Spinal cord (tissue), 10 donors: ENCODE measurements around the gene TOP3B. TPM values are rescaled to one million over a fixed set of nuclear protein-coding genes. Genes with fewer than 3 reads are reported as not detected.

Experiments
- DNase-seq, 6 donors: peaks; one replicate each; pipeline versions ENCODE4 v3.0.0 to v3.0.0-alpha.2; 2013 to 2015; ENCODE audit warnings: low spot score in 6 of 6, low read depth in 4 of 6
- H3K27ac ChIP-seq: one replicate; pipeline ENCODE4 v1.5.1; 2013; ENCODE audit warnings: low read depth, low read length, control low read depth
- H3K27me3 ChIP-seq: one replicate; pipeline ENCODE4 v1.6.1; 2013; ENCODE audit warnings: low read length; ENCODE audit not compliant: control insufficient read depth, insufficient read depth
- H3K36me3 ChIP-seq: one replicate; pipeline ENCODE4 v1.6.1; 2013; ENCODE audit warnings: low read length; ENCODE audit not compliant: control insufficient read depth, insufficient read depth
- H3K4me1 ChIP-seq: one replicate; pipeline ENCODE4 v1.6.1; 2013; ENCODE audit warnings: low read length; ENCODE audit not compliant: control insufficient read depth, insufficient read depth
- H3K4me3 ChIP-seq: one replicate; pipeline ENCODE4 v1.5.1; 2013; ENCODE audit warnings: low read depth, low read length, control low read depth
- H3K9me3 ChIP-seq: one replicate; pipeline ENCODE4 v1.6.1; 2013; ENCODE audit warnings: low read length; ENCODE audit not compliant: control insufficient read depth, insufficient read depth
- WGBS: methylation state at CpG from one replicate; pipeline ENCODE4 v1.1.5; 2013; ENCODE audit warnings: missing lambda C conversion rate; ENCODE audit not compliant: insufficient coverage; 5-methylcytosine and 5-hydroxymethylcytosine counted together
- polyA plus RNA-seq, 2 donors: library from polyadenylated mRNA; unstranded; fragments of 120-200 nt; gene quantifications; one replicate each; pipeline ENCODE4 v1.2.1, GENCODE V29; 2013; ENCODE audit not compliant: insufficient read length in 2 of 2
- total RNA-seq, 2 donors: library from RNA; depleted of rRNA in 1 of 2; stranded (reverse); fragments of 120-200 nt in 1 of 2; fragments of >200 nt in 1 of 2; gene quantifications; one replicate each; pipeline versions ENCODE4 v1.2.3 to v1.2.4, GENCODE V29; 2013 to 2014
- donor health status: healthy.

TOP3B gene
- total and polyA plus RNA-seq, 4 donors, result 11.5 to 25.8 (median 21.8) TPM

GRCh38 chr22:21947040-21948014, 35.3 kb downstream of the TOP3B start:
- H3K4me1 ChIP-seq, result peaks cover 77% of the 10 kb centered on the region
- WGBS, result 70% methylated on average over 8 of the region's 16 CpGs
- DNase-seq, result peak in 2 of 6 donors; percentile 36 to 59

GRCh38 chr22:21946262-21946925, 36.2 kb downstream of the TOP3B start:
- WGBS, result 89% methylated on average over 12 of the region's 12 CpGs
- H3K4me3 ChIP-seq, result no peak overlapping the region
- no peak for DNase-seq
- H3K36me3 ChIP-seq, result peaks cover 74% of the 10 kb centered on the region
- peaks cover 77% of the 10 kb centered on the region for H3K4me1 ChIP-seq
- H3K27me3 ChIP-seq, result no peaks in the 10 kb centered on the region
- no peak overlapping the region for H3K27ac ChIP-seq
- H3K9me3 ChIP-seq, result no peaks in the 10 kb centered on the region

More at GRCh38 chr22:21947040-21948014, 35.3 kb downstream of the TOP3B start:
- H3K9me3 ChIP-seq, result no peaks in the 10 kb centered on the region
- H3K36me3 ChIP-seq, result peaks cover 69% of the 10 kb centered on the region
- peak overlapping the region; percentile 64 for H3K27ac ChIP-seq
- no peak overlapping the region for H3K4me3 ChIP-seq
- no peaks in the 10 kb centered on the region for H3K27me3 ChIP-seq

- WGBS, result 92% methylated on average over 13 of the region's 13 CpGs
These were observed 36.9 kb downstream of the TOP3B start for GRCh38 chr22:21945453-21946261.

GRCh38 chr22:21944871-21945270, 37.7 kb downstream of the TOP3B start:
- WGBS, result 92% methylated on average over 3 of the region's 7 CpGs
- H3K4me1 ChIP-seq, result peaks cover 83% of the 10 kb centered on the region
- H3K27ac ChIP-seq, result no peak overlapping the region
- peaks cover 87% of the 10 kb centered on the region for H3K36me3 ChIP-seq
- H3K27me3 ChIP-seq, result no peaks in the 10 kb centered on the region
- H3K9me3 ChIP-seq, result no peaks in the 10 kb centered on the region
- DNase-seq, result no peak
- no peak overlapping the region for H3K4me3 ChIP-seq

More at GRCh38 chr22:21945453-21946261, 36.9 kb downstream of the TOP3B start:
- H3K4me1 ChIP-seq, result peaks cover 80% of the 10 kb centered on the region
- no peak overlapping the region for H3K4me3 ChIP-seq
- H3K27me3 ChIP-seq, result no peaks in the 10 kb centered on the region
- H3K36me3 ChIP-seq, result peaks cover 82% of the 10 kb centered on the region
- no peaks in the 10 kb centered on the region for H3K9me3 ChIP-seq
- no peak overlapping the region for H3K27ac ChIP-seq
- no peak for DNase-seq

GRCh38 chr22:21943571-21944448, 38.8 kb downstream of the TOP3B start:
- Histone ChIP-seq H3K9me3 (no peaks in the 10 kb centered on the region), H3K27ac (no peak overlapping the region), H3K36me3 (peaks cover 88% of the 10 kb centered on the region), H3K27me3 (no peaks in the 10 kb centered on the region), H3K4me3 (no peak overlapping the region), H3K4me1 (peaks cover 83% of the 10 kb centered on the region)
- WGBS, result 93% methylated on average over 18 of the region's 18 CpGs
- DNase-seq, result no peak

- Histone ChIP-seq H3K4me3 (no peak overlapping the region), H3K4me1 (peaks cover 85% of the 10 kb centered on the region), H3K27me3 (no peaks in the 10 kb centered on the region), H3K27ac (peak overlapping the region; percentile 35), H3K36me3 (peaks cover 83% of the 10 kb centered on the region), H3K9me3 (no peaks in the 10 kb centered on the region)
- DNase-seq, result peak in 1 of 6 donors; percentile 30
- 60% methylated on average over 13 of the region's 19 CpGs for WGBS
These were observed 39.9 kb downstream of the TOP3B start for GRCh38 chr22:21942407-21943343.

- no peak for DNase-seq
- Histone ChIP-seq H3K4me3 (no peak overlapping the region), H3K36me3 (peaks cover 86% of the 10 kb centered on the region), H3K4me1 (peaks cover 85% of the 10 kb centered on the region), H3K27me3 (no peaks in the 10 kb centered on the region), H3K9me3 (no peaks in the 10 kb centered on the region), H3K27ac (no peak overlapping the region)
- WGBS, result 91% methylated on average over 7 of the region's 8 CpGs
These were observed 40.7 kb downstream of the TOP3B start for GRCh38 chr22:21941921-21942320.

- H3K36me3 ChIP-seq, result peaks cover 79% of the 10 kb centered on the region
- no peak for DNase-seq
- 94% methylated on average over 2 of the region's 3 CpGs for WGBS
- no peak overlapping the region for H3K27ac ChIP-seq
- H3K4me1 ChIP-seq, result peaks cover 80% of the 10 kb centered on the region
- no peaks in the 10 kb centered on the region for H3K9me3 ChIP-seq
- no peak overlapping the region for H3K4me3 ChIP-seq
- H3K27me3 ChIP-seq, result no peaks in the 10 kb centered on the region
These were observed 42.1 kb downstream of the TOP3B start for GRCh38 chr22:21940521-21940920.
